GM20431 (cell line): ENCODE data around the gene ABCC8.
"Not testable (repeated sequence)": the region's sequence is repeated elsewhere in the genome, so short reads cannot be mapped to it uniquely, and the experiment has no call there.

ENCODE experiments used
- in situ Hi-C: fragments of 300-500 bp; cut with MseI, MboI; formaldehyde crosslinking; loops from one replicate; pipeline ENCODE4 v1.15.0; 2020; ENCODE audit warnings: low sequenced_read_pairs; ENCODE audit not compliant: unreplicated experiment

The ABCC8 gene

DNA sequence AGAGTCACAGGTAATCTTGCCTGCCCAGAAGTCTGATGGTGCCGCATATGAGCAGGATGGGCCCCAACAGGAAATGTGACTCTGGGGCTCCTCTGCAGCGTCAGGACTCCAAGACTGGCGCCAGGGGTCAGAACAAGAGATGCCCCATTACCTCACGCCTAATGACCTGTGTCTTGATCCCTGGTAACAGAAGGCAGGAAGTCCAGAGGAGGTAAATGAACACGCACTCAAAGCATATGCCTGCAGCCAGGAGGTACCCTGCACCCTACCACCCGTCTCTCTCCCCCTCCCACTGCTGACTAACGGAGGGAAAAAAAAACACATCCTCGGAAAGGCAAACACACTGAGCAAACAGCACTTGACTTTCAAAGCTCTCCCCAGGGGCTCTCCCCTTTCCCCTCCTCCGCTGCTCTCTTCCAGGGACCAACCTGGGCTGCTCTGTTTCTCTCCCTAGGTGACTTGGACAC is 37.3 kb downstream of the ABCC8 start:
- in situ Hi-C loops: no loop called here

DNA sequence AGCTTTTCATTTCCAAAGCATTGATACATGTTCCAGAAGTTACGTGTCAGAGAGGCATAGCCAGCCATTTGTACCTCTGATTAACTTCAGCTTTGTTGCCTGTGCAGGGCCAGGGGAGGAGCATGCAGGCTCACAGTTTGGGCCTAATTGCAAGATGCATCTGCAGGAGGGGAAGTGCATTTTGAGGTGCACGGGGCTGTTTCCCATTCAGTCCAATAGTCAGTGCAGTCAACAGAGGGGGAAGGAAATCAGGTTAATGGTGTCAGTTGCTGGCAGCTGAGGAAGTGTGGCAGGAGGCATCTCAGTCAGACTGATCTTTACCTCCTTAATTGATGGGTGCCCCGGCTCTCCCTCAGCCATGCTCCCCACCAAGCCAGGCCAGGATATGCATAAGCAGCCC is 39.3 kb downstream of the ABCC8 start:
- in situ Hi-C loops: no loop called here

DNA sequence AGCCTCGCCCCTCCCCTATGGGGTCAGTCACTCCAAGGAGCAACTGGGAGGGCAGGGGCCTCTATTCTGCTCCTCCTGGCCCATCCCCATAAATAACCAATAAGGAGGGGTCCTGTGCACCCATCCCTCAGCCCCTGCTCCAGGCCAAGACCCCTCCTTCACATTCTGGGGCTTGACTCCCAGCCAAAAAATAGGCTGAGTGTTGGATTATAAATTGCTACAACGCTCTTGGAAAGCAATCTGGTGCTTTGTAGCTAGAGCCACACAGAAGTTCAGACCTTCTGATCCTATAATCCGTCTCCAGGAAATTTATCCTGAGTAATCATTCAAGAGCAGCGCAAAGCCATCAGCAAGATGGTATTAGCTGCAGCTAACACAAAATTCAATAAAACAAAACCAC is 42.5 kb downstream of the ABCC8 start:
- in situ Hi-C loops: no loop called here

DNA sequence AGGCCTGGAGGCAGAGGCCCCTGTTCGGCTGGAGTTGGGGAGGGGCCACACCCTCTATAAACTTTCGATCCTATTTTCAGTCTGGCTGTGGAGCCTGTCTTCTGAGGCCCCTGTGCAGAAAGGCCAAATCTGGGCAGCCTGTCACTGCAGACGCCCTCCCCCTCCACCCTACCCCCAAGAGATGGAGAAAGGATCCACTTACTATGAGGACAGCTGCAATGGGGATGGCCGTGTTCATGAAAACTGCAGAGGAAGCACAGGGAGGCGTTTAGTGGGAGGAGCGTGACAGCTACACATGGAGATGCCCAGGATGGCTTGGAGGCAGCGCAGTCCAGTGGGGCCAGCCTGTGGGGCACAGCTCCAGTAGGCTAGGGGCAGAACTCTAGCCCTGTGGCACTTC is 44.6 kb downstream of the ABCC8 start:
- in situ Hi-C loops: no loop called here

DNA sequence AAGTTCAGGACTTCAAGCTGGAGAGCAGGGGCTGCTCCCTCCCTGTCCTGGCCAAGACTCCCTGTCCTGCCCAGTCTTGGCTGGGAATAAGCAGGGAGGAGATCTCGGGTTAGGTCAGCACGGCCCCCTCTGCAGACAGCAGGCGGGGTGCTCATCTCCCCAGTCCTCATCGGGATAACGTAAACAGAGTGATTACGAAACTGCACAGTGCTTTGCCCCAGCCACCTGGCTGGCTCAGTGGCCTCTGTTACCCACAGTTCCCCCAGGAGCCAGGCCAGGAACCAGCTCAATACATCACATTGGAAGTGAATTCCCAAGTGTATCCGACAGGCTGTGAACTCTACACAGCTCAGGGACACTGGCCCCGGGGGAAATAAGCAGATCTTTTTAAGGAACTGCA is 45.5 kb downstream of the ABCC8 start:
- in situ Hi-C loops: no loop called here

DNA sequence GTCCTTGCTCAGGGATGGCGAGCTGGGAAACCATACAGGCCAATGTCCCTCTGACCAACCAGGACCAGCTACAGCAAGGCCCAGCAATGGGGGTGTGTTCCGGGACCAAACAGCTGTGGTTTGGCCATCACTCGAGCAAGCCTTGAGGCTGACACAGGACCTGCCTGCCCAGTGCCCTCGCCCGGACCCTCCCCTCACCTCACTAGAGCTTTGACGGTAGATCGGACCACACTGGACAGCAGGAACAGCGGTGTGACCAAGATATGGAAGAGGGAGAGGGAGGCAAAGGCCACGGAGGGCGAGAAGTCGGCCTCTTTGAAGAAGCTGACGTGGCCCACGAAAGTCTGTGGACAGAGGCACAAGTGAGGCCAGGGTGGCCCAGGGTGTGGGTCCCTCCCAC is 46.0 kb downstream of the ABCC8 start:
- in situ Hi-C loops: no loop called here

DNA sequence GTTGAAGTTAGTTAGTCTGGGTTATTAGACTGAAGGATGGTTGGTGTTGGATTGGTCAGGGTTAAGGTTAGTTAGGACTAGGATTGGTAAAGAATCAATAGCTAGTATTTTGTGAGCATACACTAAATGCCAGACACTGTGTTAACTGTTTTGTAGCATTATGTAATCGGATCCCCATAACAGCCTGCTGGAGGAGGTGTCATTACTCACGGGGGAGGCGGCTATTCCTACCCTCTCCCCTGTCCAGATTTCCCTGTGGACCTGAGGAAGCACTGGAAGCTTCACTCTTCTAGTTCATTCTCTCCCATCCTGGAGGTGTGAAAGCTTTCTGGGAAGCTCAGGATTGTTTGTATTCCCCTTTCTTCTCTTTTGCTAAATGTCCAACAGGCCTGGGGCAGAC is 47.7 kb downstream of the ABCC8 start:
- in situ Hi-C loops: no loop called here

DNA sequence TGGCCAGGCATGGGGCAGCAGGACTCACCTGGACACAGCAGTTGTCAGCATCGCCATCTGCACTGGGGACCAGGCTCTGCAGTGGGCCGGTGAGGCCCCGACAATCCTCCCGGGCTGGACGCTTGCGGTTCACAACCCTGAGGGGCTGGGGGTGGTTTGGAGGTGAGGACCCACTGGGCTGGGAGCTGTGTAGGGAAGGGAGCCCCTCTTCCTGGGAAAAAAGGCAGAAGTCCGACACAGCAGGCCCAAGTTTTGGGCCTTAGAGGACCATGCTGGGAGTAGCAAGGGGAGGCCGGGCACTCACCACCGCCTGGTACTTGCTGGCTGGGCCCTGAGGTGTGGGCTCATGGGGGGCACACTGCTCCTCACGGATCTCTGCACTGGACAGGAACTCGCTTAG is 48.4 kb downstream of the ABCC8 start:
- in situ Hi-C loops: no loop called here

DNA sequence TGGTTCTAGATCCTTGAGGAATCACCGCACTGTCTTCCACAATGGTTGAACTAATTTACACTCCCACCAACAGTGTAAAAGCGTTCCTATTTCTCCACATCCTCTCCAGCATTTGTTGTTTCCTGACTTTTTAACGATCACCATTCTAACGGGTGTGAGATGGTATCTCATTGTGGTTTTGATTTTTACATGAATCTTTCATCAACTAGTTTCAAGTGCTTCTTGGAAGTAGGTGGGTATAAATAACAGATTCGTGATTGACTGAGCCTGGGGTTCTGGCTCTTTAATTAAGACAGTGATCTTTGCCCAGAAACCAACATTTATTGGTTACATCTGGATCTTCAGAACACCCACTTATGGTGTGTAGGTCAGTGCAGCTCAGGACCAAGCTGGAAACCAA is 50.4 kb downstream of the ABCC8 start:
- in situ Hi-C loops: not testable (repeated sequence)

DNA sequence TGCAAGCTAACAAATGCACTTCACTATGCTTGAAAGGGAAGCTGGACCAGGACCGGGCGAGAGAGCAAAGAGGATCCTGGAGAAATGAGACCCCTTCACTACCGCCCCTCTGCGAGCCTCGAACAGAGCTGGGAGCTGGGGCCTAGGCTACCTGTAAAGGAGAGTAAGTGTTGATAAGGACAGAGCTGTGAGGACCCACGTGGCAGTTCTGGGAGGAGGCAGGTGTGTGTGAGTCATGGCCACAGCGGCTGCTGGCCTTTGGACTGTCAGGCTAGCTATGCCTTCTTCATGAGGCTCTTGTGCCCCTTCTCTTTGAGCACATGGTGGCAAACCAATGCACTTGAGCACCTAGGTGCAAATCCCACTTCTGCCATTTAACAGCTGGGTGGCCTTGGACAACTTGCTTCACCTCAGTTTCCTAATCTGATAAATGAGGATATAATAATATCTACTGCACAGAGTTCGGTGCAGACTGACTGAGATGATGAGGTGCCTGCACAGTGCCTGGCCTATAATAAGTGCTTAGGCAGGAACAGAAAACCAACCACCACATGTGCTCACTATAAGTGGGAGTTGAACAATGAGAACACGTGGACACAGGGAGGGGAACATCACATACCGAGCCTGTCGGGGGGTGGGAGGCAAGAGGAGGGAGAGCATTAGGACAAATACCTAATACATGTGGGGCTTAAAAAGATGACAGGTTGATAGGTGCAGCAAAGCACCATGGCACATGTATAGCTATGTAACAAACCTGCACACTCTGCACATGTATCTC is 52.9 kb downstream of the ABCC8 start:
- in situ Hi-C loops: no loop called here

DNA sequence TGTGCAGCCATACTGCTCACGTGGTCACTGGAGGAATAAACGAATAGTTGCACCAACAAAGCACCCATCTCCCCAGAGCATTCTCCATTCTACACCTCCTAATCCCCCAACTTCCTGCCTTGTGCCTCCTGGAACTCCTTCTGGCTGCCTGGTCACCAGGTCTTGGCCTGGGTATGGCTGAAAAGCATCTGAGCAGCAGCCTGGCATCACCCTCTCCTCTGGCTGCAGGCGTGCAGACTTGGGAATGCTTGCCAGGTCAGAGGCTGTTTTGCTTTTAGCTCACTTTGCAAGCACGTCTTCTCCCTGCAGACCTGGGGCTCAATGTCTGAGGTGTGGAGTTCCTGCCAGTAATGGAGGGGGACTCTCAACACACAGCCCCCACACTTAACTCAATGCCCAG is 54.9 kb downstream of the ABCC8 start:
- in situ Hi-C loops: no loop called here

DNA sequence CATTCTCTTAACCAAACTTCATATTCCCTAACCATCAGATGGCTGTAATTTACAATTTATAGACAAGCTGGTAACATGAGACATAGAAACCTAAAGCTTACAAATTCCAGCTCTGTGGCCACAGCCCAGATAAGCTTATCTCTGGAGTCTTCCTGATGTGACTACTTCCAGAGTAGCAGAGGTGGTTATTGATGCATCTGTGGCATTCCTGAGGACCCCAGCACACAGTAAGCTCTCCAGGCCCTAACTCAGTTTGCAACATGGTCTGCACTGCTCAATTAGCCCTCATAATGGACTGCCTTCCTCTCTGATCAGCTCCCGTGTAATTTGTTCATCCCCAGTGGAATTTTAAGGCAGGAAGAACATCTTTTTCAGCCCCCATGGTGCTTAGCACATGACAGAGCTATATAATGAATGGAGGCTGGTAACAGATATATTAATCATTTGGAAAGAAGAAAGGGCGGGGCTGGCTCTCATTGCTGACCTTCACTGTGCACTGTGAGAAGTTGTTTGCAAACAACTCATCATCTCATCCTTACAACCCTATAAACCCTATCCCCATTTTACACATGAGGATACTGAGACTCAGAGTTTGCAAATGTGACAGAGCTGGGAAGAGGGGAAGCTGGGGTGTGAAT is 58.1 kb downstream of the ABCC8 start:
- in situ Hi-C loops: no loop called here

DNA sequence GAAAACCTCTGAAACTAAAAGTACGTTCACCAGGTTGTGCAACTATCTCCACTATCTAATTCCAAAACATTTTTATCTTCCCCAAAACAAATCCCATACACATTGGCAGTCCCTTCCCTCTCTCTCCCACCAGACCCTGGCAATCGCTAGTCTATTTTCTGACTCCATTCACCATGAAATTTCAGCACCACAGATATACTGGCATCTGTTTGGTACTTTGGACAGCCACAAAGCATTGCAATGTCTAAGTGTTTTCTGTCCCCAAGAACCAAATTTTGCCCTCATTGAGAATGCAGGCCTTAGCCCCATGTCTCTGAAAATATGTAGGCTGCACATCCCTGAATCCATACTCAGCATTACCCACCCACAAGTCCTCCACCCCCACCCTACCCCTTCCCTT is 60.2 kb downstream of the ABCC8 start:
- in situ Hi-C loops: no loop called here

DNA sequence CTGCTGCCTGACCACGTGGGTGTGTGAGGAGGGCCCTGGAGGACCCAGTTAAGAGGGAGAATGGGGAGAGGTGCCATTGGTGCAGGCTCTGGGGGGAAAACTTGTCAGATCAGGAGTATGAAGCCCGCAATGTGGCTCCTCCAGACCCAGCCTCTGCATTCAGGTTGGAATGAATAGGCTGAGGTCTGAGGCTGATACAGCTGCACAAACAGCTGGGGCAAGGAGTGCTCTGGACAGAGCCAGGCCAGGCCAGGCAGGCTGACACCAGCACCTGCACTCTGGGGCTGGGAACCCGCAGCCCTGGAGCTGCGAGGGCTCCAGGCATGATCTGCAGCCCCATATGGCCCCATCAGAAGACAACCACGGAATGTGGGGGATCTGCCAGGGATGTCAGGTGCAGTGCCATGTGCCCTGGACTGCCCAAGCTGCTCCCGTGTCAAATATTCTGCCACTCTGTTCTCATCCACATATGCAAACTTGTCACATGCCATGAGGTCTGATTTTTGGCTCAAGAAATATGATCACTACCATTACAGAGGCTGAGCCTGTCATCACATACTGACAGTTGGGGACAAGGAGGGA is 61.0 kb downstream of the ABCC8 start:
- in situ Hi-C loops: no loop called here

DNA sequence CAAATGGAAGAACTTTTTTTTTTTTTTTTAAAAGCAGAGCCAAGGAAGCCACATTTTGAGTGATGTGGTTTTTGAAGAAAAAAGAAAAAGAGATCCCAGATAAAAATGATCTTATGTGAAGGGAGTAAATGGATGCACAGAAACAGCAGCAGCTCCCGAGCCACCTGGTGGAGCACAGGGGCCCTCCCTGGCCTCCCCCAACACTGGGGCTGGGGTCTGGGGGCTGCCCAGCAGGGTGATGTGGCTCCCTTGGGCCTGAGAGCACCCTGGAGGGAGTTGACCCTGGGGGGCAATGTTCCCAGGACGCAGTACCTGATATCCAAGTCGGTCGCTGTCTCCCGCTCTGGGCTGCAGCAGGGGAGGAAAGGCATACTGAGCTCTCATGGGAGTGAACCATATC is 61.7 kb downstream of the ABCC8 start:
- in situ Hi-C loops: no loop called here

DNA sequence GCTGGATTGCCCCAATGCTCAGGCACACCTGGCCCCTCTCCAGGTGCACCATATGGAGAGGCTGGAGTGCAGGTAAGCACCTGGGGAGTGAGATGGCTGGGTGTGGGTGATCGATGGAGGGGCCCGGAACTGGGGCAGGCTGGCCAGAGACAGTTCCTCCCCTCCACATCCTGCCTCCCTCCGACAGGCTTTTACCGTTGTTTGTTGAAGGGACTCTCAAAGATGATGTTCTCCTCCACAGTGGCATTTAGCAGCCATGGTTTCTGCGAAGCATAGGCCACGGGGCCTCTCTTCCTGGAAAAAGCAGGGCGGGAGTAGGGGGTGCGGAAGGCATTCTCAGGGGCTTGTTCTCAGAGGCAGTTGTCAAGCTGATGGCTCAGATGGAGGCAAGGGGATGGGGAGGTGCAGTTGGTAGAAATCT is 62.3 kb downstream of the ABCC8 start:
- in situ Hi-C loops: no loop called here

DNA sequence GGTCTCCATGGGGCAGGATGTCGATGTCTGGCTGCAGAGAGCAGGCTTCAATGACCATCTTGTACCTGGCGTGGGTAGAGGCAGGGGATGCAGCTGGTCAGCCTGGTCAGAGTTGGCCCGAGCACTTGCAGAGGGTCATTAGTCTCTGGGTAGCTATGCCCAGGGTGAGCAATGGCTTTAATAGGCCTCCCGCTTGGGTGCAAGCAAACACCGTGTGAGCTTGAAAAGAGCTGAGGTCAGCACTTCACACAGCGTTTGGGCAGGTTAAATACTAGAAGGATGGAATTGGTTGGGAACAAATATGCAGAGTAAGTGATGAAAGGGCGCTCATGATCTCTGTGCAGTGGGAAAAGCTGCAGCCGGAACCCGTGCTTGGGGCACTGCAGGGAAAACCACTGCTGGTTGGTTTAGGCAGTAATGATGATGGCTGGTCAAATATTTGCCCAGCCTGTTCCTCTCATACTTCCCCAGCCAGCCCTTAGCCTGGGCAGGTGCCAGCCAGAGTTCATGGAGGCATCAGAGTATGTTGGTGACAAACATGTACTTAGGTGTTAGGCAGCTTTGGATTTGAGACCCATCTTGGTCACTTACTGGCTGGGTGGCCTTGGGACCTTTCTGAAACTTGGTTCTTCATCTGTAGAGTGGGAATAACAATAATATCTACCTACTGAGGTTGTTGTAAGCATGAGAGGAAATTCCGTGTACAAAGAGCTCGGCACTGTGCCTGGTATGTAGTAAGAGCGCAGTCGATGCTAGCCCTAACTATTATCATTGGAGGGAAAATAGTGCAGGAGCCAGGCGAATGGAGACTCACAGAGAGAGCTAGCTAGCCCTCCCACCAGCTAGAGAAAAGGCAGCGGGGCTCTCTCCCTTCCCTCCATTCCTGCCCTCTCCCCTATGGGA is 63.0 kb downstream of the ABCC8 start:
- in situ Hi-C loops: no loop called here

DNA sequence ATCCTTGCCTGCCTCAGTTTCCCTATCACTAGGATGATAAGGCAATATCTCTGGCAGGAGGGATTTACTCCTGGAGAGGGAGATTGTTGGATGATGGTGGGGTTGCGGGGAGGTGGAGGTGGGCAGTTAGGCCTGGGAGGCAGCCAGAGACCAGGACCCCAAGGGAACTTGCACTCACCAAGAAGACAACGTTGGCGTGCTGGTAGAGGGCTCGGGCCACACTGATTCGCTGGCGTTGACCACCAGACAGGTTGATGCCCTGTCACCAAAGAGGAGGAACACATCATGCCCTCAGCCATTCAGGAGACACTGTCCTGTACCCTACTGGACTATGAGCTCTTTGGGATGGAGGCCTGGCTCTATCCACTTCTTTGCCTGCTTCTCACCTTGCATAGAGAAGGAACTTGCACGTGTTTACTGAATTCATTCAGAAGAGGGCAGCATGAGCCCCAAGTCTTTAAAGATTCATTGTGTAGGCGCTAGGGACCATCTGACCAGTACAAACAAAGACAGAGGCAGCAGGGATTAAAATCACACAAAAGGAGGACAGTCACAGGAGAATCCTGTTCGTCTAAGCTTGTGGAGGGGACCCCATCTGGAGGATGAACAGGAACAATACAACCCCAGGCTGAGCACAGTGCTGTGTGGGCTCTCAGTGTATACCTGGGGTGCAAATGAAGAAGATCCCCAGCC is 64.0 kb downstream of the ABCC8 start:
- in situ Hi-C loops: no loop called here

DNA sequence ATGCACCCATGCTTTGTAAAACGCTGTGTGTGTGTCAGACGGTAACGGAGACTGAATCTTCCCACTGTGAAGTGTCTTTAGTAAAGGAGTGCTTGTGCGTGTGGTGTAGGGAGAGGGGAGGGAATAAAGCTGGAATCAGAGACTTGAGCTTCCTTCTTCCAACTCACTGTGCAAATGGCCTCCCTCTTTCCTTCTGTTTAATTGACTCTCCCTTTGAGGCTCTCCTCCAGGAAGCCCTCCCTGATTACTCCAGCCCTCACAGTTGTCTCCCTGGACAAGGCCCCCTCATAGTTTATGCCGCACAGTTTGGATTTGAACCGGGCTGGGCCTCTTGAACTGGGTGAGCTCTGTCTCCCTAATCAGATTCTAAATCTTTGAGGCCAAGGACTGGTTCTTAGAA is 65.2 kb downstream of the ABCC8 start:
- in situ Hi-C loops: no loop called here
